Measurements from ENCODE around the gene KLK10. TPM values are rescaled to one million over a fixed set of nuclear protein-coding genes. Genes with fewer than 3 reads are reported as not detected.

Gene KLK10
- total RNA-seq, 1 experiment from 2014 or later: 3.2 TPM

GRCh38 chr19:51034704-51035103 is 15.2 kb upstream of the KLK10 start, which contains the start of gene KLK12:
Gene KLK12, minus strand, starts transcription at chr19:51035002. Its CDS starts 381 bp downstream, at chr19:51034621.
- no peak within 1 kb of the TSS for H3K4me3 Mint-ChIP-seq
- DNase-seq (ENCODE audit: low spot score): no peak
- H3K9me3 Mint-ChIP-seq: peaks cover 2% of the 10 kb centered on the region
- CTCF ChIA-PET: interaction anchor here (1.1 to 1.2 kb wide), 2 partner anchors 13 to 59 kb away, joined by 7 to 12 read pairs; no protein-coding TSS in a partner anchor
- POLR2A ChIA-PET: interaction anchor here (0.6 to 0.7 kb wide), 2 partner anchors 11 to 16 kb away, joined by 3 read pairs; no protein-coding TSS in a partner anchor
- no peak within 1 kb of the TSS for H3K27ac Mint-ChIP-seq
- peaks cover 27% of the 10 kb centered on the region for H3K4me1 Mint-ChIP-seq
- no peak for ATAC-seq
- TF ChIP-seq, protein P1, sequence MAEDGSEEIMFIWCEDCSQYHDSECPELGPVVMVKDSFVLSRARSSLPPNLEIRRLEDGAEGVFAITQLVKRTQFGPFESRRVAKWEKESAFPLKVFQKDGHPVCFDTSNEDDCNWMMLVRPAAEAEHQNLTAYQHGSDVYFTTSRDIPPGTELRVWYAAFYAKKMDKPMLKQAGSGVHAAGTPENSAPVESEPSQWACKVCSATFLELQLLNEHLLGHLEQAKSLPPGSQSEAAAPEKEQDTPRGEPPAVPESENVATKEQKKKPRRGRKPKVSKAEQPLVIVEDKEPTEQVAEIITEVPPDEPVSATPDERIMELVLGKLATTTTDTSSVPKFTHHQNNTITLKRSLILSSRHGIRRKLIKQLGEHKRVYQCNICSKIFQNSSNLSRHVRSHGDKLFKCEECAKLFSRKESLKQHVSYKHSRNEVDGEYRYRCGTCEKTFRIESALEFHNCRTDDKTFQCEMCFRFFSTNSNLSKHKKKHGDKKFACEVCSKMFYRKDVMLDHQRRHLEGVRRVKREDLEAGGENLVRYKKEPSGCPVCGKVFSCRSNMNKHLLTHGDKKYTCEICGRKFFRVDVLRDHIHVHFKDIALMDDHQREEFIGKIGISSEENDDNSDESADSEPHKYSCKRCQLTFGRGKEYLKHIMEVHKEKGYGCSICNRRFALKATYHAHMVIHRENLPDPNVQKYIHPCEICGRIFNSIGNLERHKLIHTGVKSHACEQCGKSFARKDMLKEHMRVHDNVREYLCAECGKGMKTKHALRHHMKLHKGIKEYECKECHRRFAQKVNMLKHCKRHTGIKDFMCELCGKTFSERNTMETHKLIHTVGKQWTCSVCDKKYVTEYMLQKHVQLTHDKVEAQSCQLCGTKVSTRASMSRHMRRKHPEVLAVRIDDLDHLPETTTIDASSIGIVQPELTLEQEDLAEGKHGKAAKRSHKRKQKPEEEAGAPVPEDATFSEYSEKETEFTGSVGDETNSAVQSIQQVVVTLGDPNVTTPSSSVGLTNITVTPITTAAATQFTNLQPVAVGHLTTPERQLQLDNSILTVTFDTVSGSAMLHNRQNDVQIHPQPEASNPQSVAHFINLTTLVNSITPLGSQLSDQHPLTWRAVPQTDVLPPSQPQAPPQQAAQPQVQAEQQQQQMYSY (CRISPR knock-in tag; IDR thresholded peaks at IDR 0.05): no peak
- TF ChIP-seq JAZF1 (CRISPR knock-in tag; IDR thresholded peaks at IDR 0.05): no peak
- peaks cover 6% of the 10 kb centered on the region for H3K27me3 Mint-ChIP-seq (ENCODE audit: low read depth)
- H3K36me3 Mint-ChIP-seq: no peaks in the 10 kb centered on the region

GRCh38 chr19:51031880-51032225 is 12.3 kb upstream of the KLK10 start:
- ChIA-PET POLR2A (no interaction called here), CTCF (interaction anchor here (1.6 kb wide), 1 partner anchor 11 kb away, joined by 5 read pairs; no protein-coding TSS in a partner anchor)
- TF ChIP-seq CREM (CRISPR knock-in tag; IDR thresholded peaks at IDR 0.05) (no peak), OVOL2 (CRISPR knock-in tag; IDR thresholded peaks at IDR 0.05; ENCODE audit: borderline replicate concordance) (no peak), ZNF138 (CRISPR knock-in tag; conservative IDR thresholded peaks at IDR 0.05) (no peak), MLX (CRISPR knock-in tag; IDR thresholded peaks at IDR 0.05) (no peak), CREB1 (CRISPR knock-in tag; IDR thresholded peaks at IDR 0.05) (no peak), NFYB (CRISPR knock-in tag; conservative IDR thresholded peaks at IDR 0.05; ENCODE audit: low read depth) (no peak), ZNF121 (CRISPR knock-in tag; IDR thresholded peaks at IDR 0.05) (no peak), ETV6 (CRISPR knock-in tag; IDR thresholded peaks at IDR 0.05) (no peak), CBFB (CRISPR knock-in tag; IDR thresholded peaks at IDR 0.05; ENCODE audit: low read depth) (no peak)
- ATAC-seq (no peak), DNase-seq (ENCODE audit: low spot score) (no peak)
- peaks cover 31% of the 10 kb centered on the region for H3K4me1 Mint-ChIP-seq
- H3K4me3 Mint-ChIP-seq: no peak overlapping the region
- no peak overlapping the region for H3K27ac Mint-ChIP-seq
- H3K9me3 Mint-ChIP-seq: peaks cover 6% of the 10 kb centered on the region
- H3K36me3 Mint-ChIP-seq: no peaks in the 10 kb centered on the region
- peaks cover 6% of the 10 kb centered on the region for H3K27me3 Mint-ChIP-seq (ENCODE audit: low read depth)

- H3K27me3 Mint-ChIP-seq (ENCODE audit: low read depth): peaks cover 6% of the 10 kb centered on the region
- TF ChIP-seq ELF4 (CRISPR knock-in tag; IDR thresholded peaks at IDR 0.05; ENCODE audit: low read depth) (no peak), ZNF532 (CRISPR knock-in tag; IDR thresholded peaks at IDR 0.05; ENCODE audit: borderline replicate concordance) (no peak), HMGA2 (CRISPR knock-in tag; IDR thresholded peaks at IDR 0.05) (no peak), SMAD4 (CRISPR knock-in tag; IDR thresholded peaks at IDR 0.05) (no peak), ATF1 (CRISPR knock-in tag; IDR thresholded peaks at IDR 0.05) (no peak), OVOL2 (CRISPR knock-in tag; IDR thresholded peaks at IDR 0.05; ENCODE audit: borderline replicate concordance) (no peak), ZNF317 (CRISPR knock-in tag; IDR thresholded peaks at IDR 0.05; ENCODE audit: borderline replicate concordance, low read depth) (no peak), RORB (CRISPR knock-in tag; IDR thresholded peaks at IDR 0.05) (no peak), NR2C2 (CRISPR knock-in tag; IDR thresholded peaks at IDR 0.05) (no peak), ZNF416 (CRISPR knock-in tag; IDR thresholded peaks at IDR 0.05) (no peak), TP53 (CRISPR knock-in tag; IDR thresholded peaks at IDR 0.05) (no peak), CBFB (CRISPR knock-in tag; IDR thresholded peaks at IDR 0.05; ENCODE audit: low read depth) (no peak)
- TF ChIP-seq, protein P2, sequence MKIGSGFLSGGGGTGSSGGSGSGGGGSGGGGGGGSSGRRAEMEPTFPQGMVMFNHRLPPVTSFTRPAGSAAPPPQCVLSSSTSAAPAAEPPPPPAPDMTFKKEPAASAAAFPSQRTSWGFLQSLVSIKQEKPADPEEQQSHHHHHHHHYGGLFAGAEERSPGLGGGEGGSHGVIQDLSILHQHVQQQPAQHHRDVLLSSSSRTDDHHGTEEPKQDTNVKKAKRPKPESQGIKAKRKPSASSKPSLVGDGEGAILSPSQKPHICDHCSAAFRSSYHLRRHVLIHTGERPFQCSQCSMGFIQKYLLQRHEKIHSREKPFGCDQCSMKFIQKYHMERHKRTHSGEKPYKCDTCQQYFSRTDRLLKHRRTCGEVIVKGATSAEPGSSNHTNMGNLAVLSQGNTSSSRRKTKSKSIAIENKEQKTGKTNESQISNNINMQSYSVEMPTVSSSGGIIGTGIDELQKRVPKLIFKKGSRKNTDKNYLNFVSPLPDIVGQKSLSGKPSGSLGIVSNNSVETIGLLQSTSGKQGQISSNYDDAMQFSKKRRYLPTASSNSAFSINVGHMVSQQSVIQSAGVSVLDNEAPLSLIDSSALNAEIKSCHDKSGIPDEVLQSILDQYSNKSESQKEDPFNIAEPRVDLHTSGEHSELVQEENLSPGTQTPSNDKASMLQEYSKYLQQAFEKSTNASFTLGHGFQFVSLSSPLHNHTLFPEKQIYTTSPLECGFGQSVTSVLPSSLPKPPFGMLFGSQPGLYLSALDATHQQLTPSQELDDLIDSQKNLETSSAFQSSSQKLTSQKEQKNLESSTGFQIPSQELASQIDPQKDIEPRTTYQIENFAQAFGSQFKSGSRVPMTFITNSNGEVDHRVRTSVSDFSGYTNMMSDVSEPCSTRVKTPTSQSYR (CRISPR knock-in tag; IDR thresholded peaks at IDR 0.05): no peak
Observed at GRCh38 chr19:51031220-51031879, 11.8 kb upstream of the KLK10 start.

More at GRCh38 chr19:51031220-51031879, 11.8 kb upstream of the KLK10 start:
- Mint-ChIP-seq H3K9me3 (peaks cover 6% of the 10 kb centered on the region), H3K36me3 (no peaks in the 10 kb centered on the region), H3K27ac (no peak overlapping the region), H3K4me1 (peaks cover 29% of the 10 kb centered on the region), H3K4me3 (no peak overlapping the region)
- no peak for DNase-seq (ENCODE audit: low spot score)
- ChIA-PET CTCF (interaction anchor here (1.6 kb wide), 1 partner anchor 11 kb away, joined by 5 read pairs; no protein-coding TSS in a partner anchor), POLR2A (no interaction called here)
- no peak for ATAC-seq

Data from WTC11 (cell line).